Measurements from ENCODE around the gene ZBTB39.
"Not testable (repeated sequence)": the region's sequence is repeated elsewhere in the genome, so short reads cannot be mapped to it uniquely, and the experiment has no call there.

Gene ZBTB39

DNA sequence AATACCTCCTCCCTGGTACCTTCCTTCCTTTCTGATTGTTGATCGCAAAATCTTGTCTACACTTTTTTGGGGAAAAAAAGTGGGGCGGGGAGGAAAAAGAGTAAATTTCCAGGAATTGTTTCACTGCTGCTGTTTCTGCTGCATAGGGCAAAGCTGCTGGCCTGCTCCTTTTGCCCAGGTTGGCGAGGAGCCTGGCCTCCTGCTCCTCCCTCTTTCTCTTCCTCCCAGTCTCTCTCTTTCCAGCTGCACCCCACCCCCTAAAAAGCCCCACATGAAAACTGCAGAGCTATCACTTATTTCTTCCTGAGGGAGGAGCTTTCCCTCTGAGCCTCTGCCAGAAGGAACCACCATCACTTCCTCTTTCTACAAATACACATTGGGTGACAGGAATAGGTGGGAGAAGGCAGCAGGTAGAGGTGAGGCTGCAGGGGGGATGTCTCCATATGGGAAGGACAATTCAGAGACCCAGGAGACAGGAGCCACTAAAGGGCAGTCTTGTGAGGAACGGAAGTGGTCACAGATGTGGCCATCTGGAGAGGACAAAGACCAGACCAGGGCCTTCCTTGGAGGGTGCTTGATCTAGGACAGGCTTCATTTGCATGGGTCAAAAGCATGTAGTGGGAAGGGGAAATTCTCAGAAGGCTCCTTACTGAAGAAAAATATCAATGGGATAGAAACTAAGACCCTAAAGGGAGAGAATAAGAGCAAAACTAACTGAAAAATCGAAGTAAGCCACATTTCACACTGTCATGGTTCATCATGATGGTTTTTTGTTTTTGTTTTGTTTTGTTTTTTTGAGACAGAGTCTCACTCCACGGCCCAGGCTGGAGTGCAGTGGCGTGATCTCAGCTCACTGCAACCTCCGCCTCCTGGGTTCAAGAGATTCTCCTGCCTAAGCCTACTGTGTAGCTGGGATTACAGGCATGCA, 14.8 kb downstream of the ZBTB39 start:
- no peak for DNase-seq
- peaks cover 24% of the 10 kb centered on the region for H3K27me3 Mint-ChIP-seq
- CTCF ChIA-PET: interaction anchor here (0.6 to 4.5 kb wide), 5 partner anchors 9 to 243 kb away, joined by 3 to 22 read pairs (median 4); partner anchors contain the start of gene STAT6

DNA sequence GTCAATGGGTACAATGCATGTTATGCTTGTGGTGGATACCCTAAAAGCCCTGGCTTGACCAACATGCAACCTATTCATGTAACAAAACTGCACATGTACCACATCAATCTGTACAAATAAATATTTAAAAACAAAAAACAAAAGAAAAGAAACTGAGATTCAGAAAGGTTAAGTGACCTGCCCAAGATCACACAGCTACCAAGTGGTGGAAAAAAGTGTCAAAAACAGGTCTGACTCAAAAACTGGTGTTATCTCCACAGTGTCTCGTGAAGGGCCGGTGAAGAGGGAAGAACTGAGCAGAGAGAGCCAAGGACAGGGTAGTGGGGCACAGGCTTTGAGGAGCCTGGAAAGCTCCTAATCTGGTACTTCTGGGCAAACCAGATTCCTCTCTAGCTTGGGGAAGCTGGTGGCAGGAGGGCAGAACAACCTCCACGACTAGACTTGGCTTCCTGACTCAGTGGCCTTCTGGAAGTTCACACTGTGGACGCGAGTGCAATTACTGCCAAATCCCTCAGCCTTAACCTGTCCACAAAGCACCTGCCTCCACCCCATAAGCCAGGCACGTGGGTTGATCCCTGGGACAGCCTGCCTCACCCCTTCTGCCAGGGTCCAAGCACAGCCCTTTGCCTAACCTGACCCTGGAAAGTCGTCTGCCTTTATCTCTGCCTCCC, 15.6 kb downstream of the ZBTB39 start:
- H3K27me3 Mint-ChIP-seq: peaks cover 24% of the 10 kb centered on the region
- H3K4me1 Mint-ChIP-seq: peaks cover 15% of the 10 kb centered on the region
- DNase-seq: no peak
- peak overlapping the region; percentile 10 for H3K27ac Mint-ChIP-seq
- no peaks in the 10 kb centered on the region for H3K36me3 Mint-ChIP-seq
- no peak overlapping the region for H3K4me3 Mint-ChIP-seq
- no peaks in the 10 kb centered on the region for H3K9me3 Mint-ChIP-seq
- CTCF ChIA-PET: interaction anchor here (0.6 to 4.5 kb wide), 5 partner anchors 10 to 242 kb away, joined by 3 to 22 read pairs (median 4); partner anchors contain the start of gene STAT6

More for the DNA sequence above, 14.8 kb downstream of the ZBTB39 start:
- H3K27ac Mint-ChIP-seq: peak overlapping the region; percentile 51
- no peaks in the 10 kb centered on the region for H3K36me3 Mint-ChIP-seq
- H3K4me1 Mint-ChIP-seq: peaks cover 15% of the 10 kb centered on the region
- H3K4me3 Mint-ChIP-seq: no peak overlapping the region
- no peaks in the 10 kb centered on the region for H3K9me3 Mint-ChIP-seq

DNA sequence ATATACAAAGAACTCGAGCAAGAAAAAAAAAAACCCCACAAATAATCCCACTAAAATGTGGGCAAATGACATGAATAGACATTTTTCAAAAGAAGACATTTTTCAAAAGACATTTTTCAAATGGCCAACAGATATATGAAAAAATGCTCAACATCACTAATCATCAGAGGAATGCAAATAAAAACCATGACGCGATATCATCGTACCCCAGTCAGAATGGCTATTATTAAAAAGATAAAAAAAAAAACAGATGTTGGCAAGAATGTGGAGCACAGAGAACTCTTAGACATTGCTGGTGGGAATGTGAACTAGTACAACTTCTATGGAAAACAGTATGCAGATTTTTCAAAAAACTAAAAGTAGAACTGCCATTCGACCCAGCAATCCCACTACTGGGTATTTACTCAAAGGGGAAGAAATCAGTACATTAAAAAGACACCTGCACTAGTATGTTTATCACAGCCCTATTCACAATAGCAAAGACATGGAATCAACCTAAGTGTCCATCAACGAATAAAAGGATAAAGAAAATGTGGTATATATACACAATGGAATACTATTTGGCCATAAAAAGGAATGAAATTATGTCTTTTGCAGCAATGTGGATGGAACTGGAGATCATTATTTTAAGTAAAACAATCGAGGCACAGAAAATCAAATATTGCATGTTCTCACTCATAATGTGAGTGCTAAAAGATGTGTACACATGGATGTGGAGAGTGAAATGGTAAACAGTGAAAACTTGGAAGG, 16.3 kb downstream of the ZBTB39 start:
- CTCF ChIA-PET: interaction anchor here (1.0 to 5.0 kb wide), 4 partner anchors 12 to 232 kb away, joined by 3 to 82 read pairs (median 14); partner anchors contain the start of gene STAT6
- Mint-ChIP-seq H3K4me3 (no peak overlapping the region), H3K27ac (peak overlapping the region; percentile 10), H3K4me1 (peaks cover 15% of the 10 kb centered on the region), H3K9me3 (no peaks in the 10 kb centered on the region), H3K36me3 (no peaks in the 10 kb centered on the region), H3K27me3 (peaks cover 24% of the 10 kb centered on the region)
- no peak for DNase-seq

DNA sequence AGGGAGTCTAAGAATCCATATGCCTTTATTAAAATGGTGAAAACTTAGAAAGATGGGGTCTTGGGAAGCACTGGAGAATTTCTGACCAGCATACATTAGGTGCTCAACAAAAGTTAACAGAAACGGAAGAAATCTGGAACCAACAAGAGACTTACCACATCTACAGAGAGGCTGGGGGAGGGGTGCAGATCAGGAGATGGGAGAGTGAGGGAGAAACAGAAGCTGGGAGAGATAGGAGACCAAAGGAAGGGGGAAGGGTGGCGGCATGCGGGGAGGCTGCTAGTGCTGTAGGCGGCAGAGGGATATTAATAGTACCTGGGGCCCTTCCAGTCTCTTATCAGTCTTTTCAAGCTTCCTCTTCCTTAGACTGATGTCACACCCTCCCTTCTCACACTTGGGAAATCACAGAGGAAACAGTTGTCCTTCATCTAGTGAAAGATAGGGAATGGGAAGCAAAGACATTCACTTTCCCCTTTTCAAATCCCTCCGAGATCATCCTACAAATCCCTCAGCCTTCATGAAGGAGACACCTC, 18.1 kb downstream of the ZBTB39 start:
- H3K4me1 Mint-ChIP-seq: peaks cover 15% of the 10 kb centered on the region
- peaks cover 24% of the 10 kb centered on the region for H3K27me3 Mint-ChIP-seq
- DNase-seq: no peak
- CTCF ChIA-PET: interaction anchor here (0.6 to 5.0 kb wide), 20 partner anchors 9 to 381 kb away, joined by 3 to 82 read pairs (median 6); partner anchors contain the start of genes HSD17B6 and NACA
- H3K27ac Mint-ChIP-seq: no peak overlapping the region
- H3K9me3 Mint-ChIP-seq: no peaks in the 10 kb centered on the region
- no peak overlapping the region for H3K4me3 Mint-ChIP-seq
- no peaks in the 10 kb centered on the region for H3K36me3 Mint-ChIP-seq

DNA sequence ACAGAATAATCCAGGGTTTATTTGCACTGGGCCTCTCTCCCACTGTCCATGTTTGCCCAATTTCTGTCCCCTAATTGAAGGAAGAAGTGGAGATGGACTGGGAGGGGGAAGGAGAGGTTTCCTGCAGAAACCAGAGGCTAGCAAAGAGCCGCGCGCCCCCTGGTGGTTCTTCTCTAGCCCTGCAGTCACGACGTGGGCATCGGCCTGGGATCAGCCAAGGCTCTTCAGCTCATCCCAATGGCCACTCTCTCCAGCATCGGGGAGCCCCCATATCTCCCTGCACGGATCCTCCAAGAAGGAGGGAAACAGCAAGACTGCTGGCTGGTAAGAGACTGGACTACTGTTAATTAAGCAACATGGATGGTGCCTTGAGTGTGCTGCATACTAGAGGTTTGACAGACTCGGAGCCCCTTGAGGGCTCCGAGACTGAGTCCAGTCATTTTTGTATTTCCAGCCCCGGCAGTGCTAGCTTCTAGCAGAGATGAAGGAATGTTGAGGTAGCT, 18.7 kb downstream of the ZBTB39 start:
- CTCF ChIA-PET: interaction anchor here (0.6 to 5.0 kb wide), 19 partner anchors 9 to 262 kb away, joined by 3 to 82 read pairs (median 5); partner anchors contain the start of genes HSD17B6 and NACA
- no peak overlapping the region for H3K27ac Mint-ChIP-seq
- H3K27me3 Mint-ChIP-seq: peaks cover 24% of the 10 kb centered on the region
- no peak overlapping the region for H3K4me3 Mint-ChIP-seq
- peaks cover 15% of the 10 kb centered on the region for H3K4me1 Mint-ChIP-seq
- no peaks in the 10 kb centered on the region for H3K9me3 Mint-ChIP-seq
- no peaks in the 10 kb centered on the region for H3K36me3 Mint-ChIP-seq
- DNase-seq: peak; percentile 81

DNA sequence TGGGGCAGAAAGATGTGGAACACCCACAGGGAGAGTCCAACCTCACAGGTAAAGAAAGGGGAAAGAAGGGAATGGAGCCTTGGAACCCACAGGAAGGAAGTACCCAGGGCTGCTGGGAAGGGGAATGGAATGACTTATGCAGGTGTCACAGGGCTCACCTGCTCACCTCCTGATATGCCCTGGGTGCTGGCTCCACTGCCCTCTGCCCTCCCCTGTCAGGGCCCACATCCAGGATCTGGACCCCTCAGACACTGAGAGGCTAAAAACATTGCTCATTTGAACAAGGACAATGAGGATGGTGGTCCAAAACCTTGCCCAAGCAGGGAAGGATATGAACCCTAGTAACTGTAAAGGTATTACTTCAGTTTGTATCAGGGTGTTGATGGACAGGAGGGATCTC, 19.3 kb downstream of the ZBTB39 start:
- H3K27me3 Mint-ChIP-seq: peaks cover 24% of the 10 kb centered on the region
- no peak for DNase-seq
- H3K4me1 Mint-ChIP-seq: peaks cover 15% of the 10 kb centered on the region
- no peak overlapping the region for H3K4me3 Mint-ChIP-seq
- H3K9me3 Mint-ChIP-seq: no peaks in the 10 kb centered on the region
- no peaks in the 10 kb centered on the region for H3K36me3 Mint-ChIP-seq
- H3K27ac Mint-ChIP-seq: no peak overlapping the region
- CTCF ChIA-PET: interaction anchor here (0.6 to 5.0 kb wide), 17 partner anchors 10 to 234 kb away, joined by 3 to 82 read pairs (median 5); partner anchors contain the start of gene HSD17B6

DNA sequence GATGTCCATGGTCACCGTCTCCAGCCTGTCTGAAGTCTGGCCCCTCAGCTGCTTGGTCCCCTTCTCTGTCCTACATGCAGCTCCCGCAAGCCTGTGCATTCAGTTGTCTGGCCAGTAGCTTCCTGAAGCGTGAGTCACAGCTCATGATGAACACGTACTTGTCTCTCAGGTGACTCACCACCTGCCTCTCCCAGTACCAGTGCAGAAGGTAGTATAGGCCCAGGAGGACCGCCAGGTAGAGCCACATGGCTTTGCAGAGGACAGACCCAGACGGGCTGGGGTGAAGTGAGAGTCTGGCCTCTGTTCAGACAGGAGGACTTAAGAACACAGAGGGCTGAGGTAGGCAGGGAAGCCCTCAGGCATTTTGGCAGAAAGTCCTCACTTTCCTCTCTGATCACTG, 20.6 kb downstream of the ZBTB39 start:
- peaks cover 17% of the 10 kb centered on the region for H3K27me3 Mint-ChIP-seq
- DNase-seq, H3K36me3 Mint-ChIP-seq, H3K4me1 Mint-ChIP-seq, H3K27ac Mint-ChIP-seq, H3K9me3 Mint-ChIP-seq, H3K4me3 Mint-ChIP-seq: not testable (repeated sequence)
- CTCF ChIA-PET: interaction anchor here (0.9 to 5.0 kb wide), 7 partner anchors 14 to 228 kb away, joined by 3 to 82 read pairs (median 22); partner anchors contain the start of gene HSD17B6

DNA sequence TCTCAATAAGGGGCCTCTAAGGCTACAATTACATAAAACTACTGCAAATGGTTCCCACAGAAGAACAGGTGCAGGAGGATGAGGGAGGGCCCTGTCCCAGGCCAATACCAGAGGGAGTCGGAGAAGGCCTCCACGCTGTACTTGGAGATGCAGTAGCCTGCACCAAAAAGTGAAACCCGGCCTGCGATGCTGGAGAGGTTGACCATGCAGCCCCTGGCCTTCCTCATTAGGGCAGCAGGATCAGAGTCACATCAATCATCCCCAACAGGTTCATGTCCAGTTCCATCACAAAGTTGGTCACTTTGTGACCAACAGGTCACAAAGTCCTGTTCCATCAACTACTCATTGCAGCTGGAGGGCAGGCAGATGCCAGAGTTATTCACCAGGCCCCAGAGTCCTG, 23.0 kb downstream of the ZBTB39 start:
- Mint-ChIP-seq H3K9me3 (no peaks in the 10 kb centered on the region), H3K4me3 (no peak overlapping the region), H3K36me3 (no peaks in the 10 kb centered on the region), H3K4me1 (no peaks in the 10 kb centered on the region), H3K27ac (no peak overlapping the region), H3K27me3 (peaks cover 13% of the 10 kb centered on the region)
- CTCF ChIA-PET: no interaction called here
- no peak for DNase-seq

DNA sequence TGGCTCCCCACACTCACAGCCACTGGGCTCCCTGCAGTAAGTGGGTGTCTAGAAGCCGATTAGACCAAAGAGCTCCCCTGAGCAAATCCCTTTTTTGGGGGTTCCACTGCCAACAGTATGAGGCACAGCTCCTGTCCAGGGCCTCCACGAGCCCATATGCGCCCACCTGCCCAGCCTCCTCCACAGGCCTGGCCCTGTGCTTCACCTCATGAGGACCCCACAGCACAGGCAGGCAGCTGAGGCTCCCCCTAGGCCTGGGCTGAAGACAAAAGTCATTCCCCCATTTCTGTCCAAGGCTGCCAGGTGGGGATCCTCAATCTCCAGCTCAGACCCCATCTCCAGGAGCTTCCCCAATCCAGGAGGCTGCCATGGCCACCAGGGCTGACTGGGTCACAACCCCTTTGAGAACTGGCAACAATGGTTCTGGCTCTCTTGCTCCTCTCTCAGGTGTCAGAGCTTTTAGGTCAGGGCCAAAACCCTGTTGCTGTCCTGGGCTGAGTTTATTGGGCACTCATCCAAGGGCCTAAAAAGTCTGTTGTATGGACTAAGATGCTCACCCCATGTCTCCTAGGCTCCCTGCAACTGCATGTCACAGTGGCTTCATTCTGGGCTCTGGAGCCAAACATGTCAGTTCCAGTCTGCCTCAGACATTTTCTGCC, 23.6 kb downstream of the ZBTB39 start:
- H3K27ac Mint-ChIP-seq, H3K36me3 Mint-ChIP-seq, DNase-seq, CTCF ChIA-PET, H3K4me1 Mint-ChIP-seq, H3K4me3 Mint-ChIP-seq, H3K9me3 Mint-ChIP-seq: not testable (repeated sequence)
- H3K27me3 Mint-ChIP-seq: peaks cover 10% of the 10 kb centered on the region

DNA sequence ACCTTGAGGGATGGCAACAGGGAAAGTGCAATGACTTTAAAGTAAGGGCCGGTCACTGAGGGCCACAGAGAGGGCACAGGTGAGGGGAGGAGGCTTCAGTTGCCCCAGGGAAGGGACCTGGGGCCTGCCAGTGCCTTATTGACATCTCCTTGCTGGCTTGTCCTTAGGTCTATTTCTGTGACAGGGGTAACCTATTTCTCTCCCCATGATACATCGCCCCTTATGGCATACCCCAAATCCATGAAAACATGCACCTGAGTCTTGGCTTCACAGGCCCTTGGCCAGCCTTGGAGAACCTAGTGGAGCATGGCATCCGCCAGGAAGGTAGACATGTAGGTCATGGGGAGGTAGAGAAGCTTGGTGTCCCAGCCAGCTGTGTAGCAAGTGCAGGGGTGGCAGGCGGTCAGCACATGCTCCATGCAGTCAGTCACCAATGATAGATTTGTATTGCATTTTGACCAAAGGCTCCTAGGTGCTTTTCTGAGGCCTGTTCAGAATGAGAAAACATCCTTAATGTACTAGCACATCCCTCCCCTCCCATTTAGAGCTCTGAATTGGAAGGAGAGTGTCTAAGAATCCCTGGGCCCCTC, 25.3 kb downstream of the ZBTB39 start:
- DNase-seq: no peak
- H3K27me3 Mint-ChIP-seq: no peaks in the 10 kb centered on the region
- no peaks in the 10 kb centered on the region for H3K36me3 Mint-ChIP-seq
- no peaks in the 10 kb centered on the region for H3K4me1 Mint-ChIP-seq
- no peaks in the 10 kb centered on the region for H3K9me3 Mint-ChIP-seq
- no peak overlapping the region for H3K4me3 Mint-ChIP-seq
- CTCF ChIA-PET: interaction anchor here (1.6 kb wide), 1 partner anchor 13 kb away, joined by 3 read pairs; no protein-coding TSS in a partner anchor
- H3K27ac Mint-ChIP-seq: no peak overlapping the region

DNA sequence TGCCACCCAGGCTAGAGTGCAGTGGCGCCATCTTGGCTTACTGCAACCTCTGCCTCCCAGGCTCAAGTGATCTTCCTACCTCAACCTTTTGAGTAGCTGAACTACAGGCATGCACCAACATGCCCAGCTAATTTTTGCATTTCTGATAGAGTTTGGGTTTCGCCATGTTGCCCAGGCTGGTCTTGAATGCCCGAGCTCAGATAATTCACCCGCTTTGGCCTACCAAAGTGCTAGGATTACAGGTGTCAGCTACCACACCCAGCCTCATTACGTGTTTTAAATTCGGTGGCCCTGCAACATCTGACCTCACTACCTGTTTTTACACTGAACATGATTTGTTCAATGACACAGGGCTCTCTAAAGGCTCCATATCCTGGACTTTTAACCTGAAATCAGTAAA, 26.1 kb downstream of the ZBTB39 start:
- no peak overlapping the region for H3K27ac Mint-ChIP-seq
- no peak for DNase-seq
- no peaks in the 10 kb centered on the region for H3K9me3 Mint-ChIP-seq
- no peaks in the 10 kb centered on the region for H3K4me1 Mint-ChIP-seq
- H3K27me3 Mint-ChIP-seq: no peaks in the 10 kb centered on the region
- CTCF ChIA-PET: interaction anchor here (1.6 kb wide), 1 partner anchor 13 kb away, joined by 3 read pairs; no protein-coding TSS in a partner anchor
- no peaks in the 10 kb centered on the region for H3K36me3 Mint-ChIP-seq
- H3K4me3 Mint-ChIP-seq: no peak overlapping the region

DNA sequence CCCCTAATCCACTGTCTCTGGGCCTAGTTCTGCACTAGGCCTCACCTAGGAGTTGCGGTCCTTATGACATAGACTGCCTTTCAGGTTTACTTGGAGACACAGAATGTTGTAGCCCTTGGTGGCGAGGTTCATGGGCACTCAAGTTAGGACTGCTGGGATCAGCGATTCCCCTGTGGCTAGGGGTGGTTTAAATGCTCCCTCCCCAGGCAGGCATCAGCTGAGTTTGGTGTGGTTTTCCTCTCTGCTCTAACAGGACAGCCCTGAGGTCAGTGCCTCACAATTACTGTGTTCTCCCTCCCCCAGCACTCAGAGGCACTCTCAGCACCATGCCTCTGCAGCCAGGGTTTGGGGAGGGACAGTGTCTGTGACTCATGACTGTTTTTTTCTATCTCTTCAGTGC, 26.7 kb downstream of the ZBTB39 start:
- Mint-ChIP-seq H3K4me1 (no peaks in the 10 kb centered on the region), H3K27me3 (no peaks in the 10 kb centered on the region), H3K36me3 (no peaks in the 10 kb centered on the region), H3K4me3 (no peak overlapping the region), H3K27ac (no peak overlapping the region), H3K9me3 (no peaks in the 10 kb centered on the region)
- CTCF ChIA-PET: interaction anchor here (1.2 to 1.6 kb wide), 2 partner anchors 8 to 14 kb away, joined by 3 read pairs; no protein-coding TSS in a partner anchor
- no peak for DNase-seq

All from activated naive CD4-positive, alpha-beta T cell treated with anti-CD3 and anti-CD28 coated beads, Interleukin-2, amount 10 ng/mL, durations not matched to agents 7 days and 5 days (primary cell).